OCI-LY3 (cell line): ENCODE measurements around the gene SCNN1A.

ENCODE experiments used
- H2AFZ ChIP-seq: fragments of 200-600, 300-600 bp; shearing (Covaris generic); 2 replicates; pipeline ENCODE4 v1.6.0; 2014; ENCODE audit warnings: antibody characterized with exemption, low read depth, low read length
- H3K27ac ChIP-seq: fragments of 200-600, 300-600 bp; sonication (generic); 2 replicates; pipeline ENCODE4 v1.5.1; 2014; ENCODE audit warnings: mild to moderate bottlenecking, low read length, moderate library complexity, mixed read lengths
- H3K27me3 ChIP-seq: fragments of 200-600, 300-600 bp; sonication (generic); 2 replicates; pipeline ENCODE4 v1.6.1; 2014; ENCODE audit warnings: low read depth, low read length, mixed read lengths
- H3K36me3 ChIP-seq: fragments of 200-600, 300-600 bp; sonication (generic); replicated peaks from 2 replicates; pipeline ENCODE3; 2014; ENCODE audit warnings: low read depth, low read length, mixed read lengths
- H3K4me1 ChIP-seq: fragments of 300-600, 200-600 bp; sonication (generic); 2 replicates; pipeline ENCODE4 v1.6.1; 2014; ENCODE audit warnings: low read length, mixed read lengths
- H3K4me2 ChIP-seq: fragments of 200-600, 300-600 bp; sonication (generic); 2 replicates; pipeline ENCODE4 v1.6.1; 2014; ENCODE audit warnings: low read length, mixed read lengths
- H3K4me3 ChIP-seq: fragments of 300-600, 200-600 bp; sonication (generic); 2 replicates; pipeline ENCODE4 v1.5.1; 2014; ENCODE audit warnings: antibody characterized with exemption, mild to moderate bottlenecking, low read length, moderate library complexity
- H3K79me2 ChIP-seq: fragments of 300-600, 200-600 bp; shearing (Covaris generic); 2 replicates; pipeline ENCODE4 v1.6.1; 2014; ENCODE audit warnings: mild to moderate bottlenecking, low read length, mixed read lengths
- H3K9ac ChIP-seq: fragments of 300-600, 200-600 bp; shearing (Covaris generic); 2 replicates; pipeline ENCODE4 v1.6.0; 2014; ENCODE audit warnings: mild to moderate bottlenecking, low read length, moderate library complexity
- H3K9me3 ChIP-seq: fragments of 200-600, 300-600 bp; shearing (Covaris generic); 2 replicates; pipeline ENCODE4 v1.6.1; 2014; ENCODE audit warnings: low read length, mixed read lengths; ENCODE audit not compliant: insufficient read depth
- H4K20me1 ChIP-seq: fragments of 200-600, 300-600 bp; sonication (generic); 2 replicates; pipeline ENCODE4 v1.6.1; 2016; ENCODE audit warnings: low read length, mixed read lengths; ENCODE audit not compliant: insufficient read depth
- CTCF ChIP-seq: fragments of 200-600, 300-600 bp; sonication (generic); IDR thresholded peaks from 2 replicates; pipeline ENCODE4 v1.5.1; 2014; ENCODE audit warnings: antibody characterized with exemption, low read length, low read depth
- EZH2phosphoT487 ChIP-seq: fragments of 200-600 bp; shearing (Covaris generic); IDR thresholded peaks from 2 replicates; pipeline ENCODE4 v1.6.1; 2018; ENCODE audit warnings: antibody characterized with exemption, mixed run types, low read depth

Gene SCNN1A

GRCh38 chr12:6323995-6324711 lies 51.2 kb downstream of the SCNN1A start:
- Histone ChIP-seq H3K4me3 (0 out of 2 replicates have a peak overlapping the region, but pooled peaks have one; percentile 35), H3K4me2 (peak overlapping the region; percentile 62), H3K36me3 (no peaks in the 10 kb centered on the region), H3K4me1 (peaks cover 12% of the 10 kb centered on the region), H2AFZ (no peak overlapping the region), H3K27me3 (peaks cover 52% of the 10 kb centered on the region), H3K79me2 (no peaks in the 10 kb centered on the region), H3K9ac (no peak overlapping the region), H3K27ac (no peak overlapping the region), H3K9me3 (no peaks in the 10 kb centered on the region), H4K20me1 (no peaks in the 10 kb centered on the region)
- TF ChIP-seq CTCF = no peak
- no peak for TF ChIP-seq EZH2phosphoT487

GRCh38 chr12:6323340-6323994 lies 51.9 kb downstream of the SCNN1A start:
- Histone ChIP-seq H3K4me3 (peak overlapping the region; percentile 35), H4K20me1 (no peaks in the 10 kb centered on the region), H3K27me3 (peaks cover 47% of the 10 kb centered on the region), H3K4me1 (peaks cover 12% of the 10 kb centered on the region), H3K9me3 (no peaks in the 10 kb centered on the region), H3K4me2 (peak overlapping the region; percentile 62), H2AFZ (no peak overlapping the region; the same call in 1 of the 2 replicates), H3K27ac (no peak overlapping the region), H3K79me2 (no peaks in the 10 kb centered on the region), H3K9ac (no peak overlapping the region; the same call in 1 of the 2 replicates), H3K36me3 (no peaks in the 10 kb centered on the region)
- TF ChIP-seq EZH2phosphoT487 (no peak), CTCF (peak; percentile 47)

GRCh38 chr12:6322969-6323339 lies 52.4 kb downstream of the SCNN1A start:
- no peaks in the 10 kb centered on the region for H4K20me1 ChIP-seq
- H3K4me1 ChIP-seq = peaks cover 12% of the 10 kb centered on the region
- H3K36me3 ChIP-seq = no peaks in the 10 kb centered on the region
- peak overlapping the region; percentile 62 for H3K4me2 ChIP-seq
- H3K27ac ChIP-seq = no peak overlapping the region
- no peak overlapping the region for H2AFZ ChIP-seq
- H3K79me2 ChIP-seq = no peaks in the 10 kb centered on the region
- no peaks in the 10 kb centered on the region for H3K9me3 ChIP-seq
- TF ChIP-seq EZH2phosphoT487 (no peak), CTCF (no peak)
- peak overlapping the region; percentile 35; the same call in 1 of the 2 replicates for H3K4me3 ChIP-seq
- peaks cover 49% of the 10 kb centered on the region for H3K27me3 ChIP-seq
- H3K9ac ChIP-seq = no peak overlapping the region

GRCh38 chr12:6322352-6322751 lies 53.0 kb downstream of the SCNN1A start:
- Histone ChIP-seq H3K27ac (no peak overlapping the region), H3K79me2 (no peaks in the 10 kb centered on the region), H3K9ac (no peak overlapping the region), H3K27me3 (peaks cover 55% of the 10 kb centered on the region), H3K4me3 (no peak overlapping the region), H3K9me3 (no peaks in the 10 kb centered on the region), H3K4me1 (peaks cover 12% of the 10 kb centered on the region), H3K36me3 (no peaks in the 10 kb centered on the region), H4K20me1 (no peaks in the 10 kb centered on the region), H2AFZ (no peak overlapping the region), H3K4me2 (no peak overlapping the region)
- TF ChIP-seq CTCF (no peak), EZH2phosphoT487 (no peak)
